Large intestine (tissue), 3 donors: Measurements from ENCODE around the gene RELA. TPM values are rescaled to one million over a fixed set of nuclear protein-coding genes. Genes with fewer than 3 reads are reported as not detected.

Experiments
- DNase-seq, 2 donors: peaks; one replicate each; pipeline versions ENCODE4 v3.0.0 to v3.0.0-alpha.2; 2013
- H3K27ac ChIP-seq: one replicate; pipeline ENCODE4 v1.5.1; 2013; ENCODE audit warnings: low read length
- H3K27me3 ChIP-seq: 2 replicates; pipeline ENCODE4 v1.6.1; 2013; ENCODE audit warnings: low read length; ENCODE audit not compliant: control insufficient read depth, insufficient read depth
- H3K36me3 ChIP-seq: 2 replicates; pipeline ENCODE4 v1.6.1; 2013; ENCODE audit warnings: low read length; ENCODE audit not compliant: control insufficient read depth, insufficient read depth
- H3K4me1 ChIP-seq: one replicate; pipeline ENCODE4 v1.6.1; 2013; ENCODE audit warnings: low read length; ENCODE audit not compliant: control insufficient read depth, insufficient read depth
- H3K4me3 ChIP-seq: one replicate; pipeline ENCODE4 v1.5.1; 2013; ENCODE audit warnings: low read length
- H3K9me3 ChIP-seq: one replicate; pipeline ENCODE4 v1.6.1; 2013; ENCODE audit warnings: mild to moderate bottlenecking, low read depth, low read length, moderate library complexity; ENCODE audit not compliant: control insufficient read depth
- WGBS: methylation state at CpG from one replicate; pipeline ENCODE4 v1.1.5; 2013; ENCODE audit warnings: low lambda C conversion rate; ENCODE audit not compliant: insufficient coverage; 5-methylcytosine and 5-hydroxymethylcytosine counted together
- polyA plus RNA-seq: library from polyadenylated mRNA; unstranded; fragments of 120-200 nt; gene quantifications from one replicate; pipeline ENCODE4 v1.2.1, GENCODE V29; 2013

Gene RELA
- polyA plus RNA-seq, 1 donor: 53.8 TPM

GRCh38 chr11:65619281-65619928 is 43.3 kb downstream of the RELA start:
- Histone ChIP-seq H3K4me1 (peaks cover 10% of the 10 kb centered on the region), H3K27ac (no peak overlapping the region), H3K4me3 (no peak overlapping the region), H3K36me3 (peaks cover 69% of the 10 kb centered on the region), H3K9me3 (no peaks in the 10 kb centered on the region), H3K27me3 (no peaks in the 10 kb centered on the region)
- no peak for DNase-seq
- WGBS: no CpG with 5 or more reads among the region's 29 CpGs

- DNase-seq: no peak
- Histone ChIP-seq H3K27ac (no peak overlapping the region), H3K4me1 (peaks cover 10% of the 10 kb centered on the region), H3K9me3 (no peaks in the 10 kb centered on the region), H3K4me3 (no peak overlapping the region), H3K36me3 (peaks cover 63% of the 10 kb centered on the region), H3K27me3 (no peaks in the 10 kb centered on the region)
- WGBS: no CpG with 5 or more reads among the region's 14 CpGs
Observed at GRCh38 chr11:65618763-65619162, 44.0 kb downstream of the RELA start.

GRCh38 chr11:65617990-65618751 is 44.5 kb downstream of the RELA start:
- no peaks in the 10 kb centered on the region for H3K27me3 ChIP-seq

GRCh38 chr11:65617136-65617850 is 45.4 kb downstream of the RELA start:
- WGBS: no CpG with 5 or more reads among the region's 17 CpGs
- Histone ChIP-seq H3K4me3 (peak overlapping the region; percentile 88), H3K36me3 (peaks cover 60% of the 10 kb centered on the region), H3K27ac (no peak overlapping the region), H3K27me3 (no peaks in the 10 kb centered on the region), H3K9me3 (no peaks in the 10 kb centered on the region), H3K4me1 (peaks cover 23% of the 10 kb centered on the region)
- DNase-seq: no peak

More at GRCh38 chr11:65617990-65618751, 44.5 kb downstream of the RELA start:
- DNase-seq: no peak
- no peak overlapping the region for H3K4me3 ChIP-seq
- H3K36me3 ChIP-seq: peaks cover 57% of the 10 kb centered on the region
- H3K27ac ChIP-seq: no peak overlapping the region
- H3K9me3 ChIP-seq: no peaks in the 10 kb centered on the region
- no CpG with 5 or more reads among the region's 33 CpGs for WGBS
- H3K4me1 ChIP-seq: peaks cover 14% of the 10 kb centered on the region

- DNase-seq: no peak
- no CpG with 5 or more reads among the region's 10 CpGs for WGBS
Observed at GRCh38 chr11:65616575-65617001, 46.1 kb downstream of the RELA start.

GRCh38 chr11:65615950-65616574 is 46.7 kb downstream of the RELA start:
- H3K27ac ChIP-seq: peak overlapping the region; percentile 75
- H3K4me1 ChIP-seq: peaks cover 34% of the 10 kb centered on the region
- no peaks in the 10 kb centered on the region for H3K9me3 ChIP-seq
- WGBS: no CpG with 5 or more reads among the region's 50 CpGs
- H3K4me3 ChIP-seq: peak overlapping the region; percentile 88
- peak in 1 of 2 donors; percentile 46 for DNase-seq
- H3K36me3 ChIP-seq: peaks cover 57% of the 10 kb centered on the region
- H3K27me3 ChIP-seq: no peaks in the 10 kb centered on the region

More at GRCh38 chr11:65616575-65617001, 46.1 kb downstream of the RELA start:
- Histone ChIP-seq H3K4me3 (peak overlapping the region; percentile 88), H3K4me1 (peaks cover 29% of the 10 kb centered on the region), H3K36me3 (peaks cover 59% of the 10 kb centered on the region), H3K27ac (no peak overlapping the region), H3K9me3 (no peaks in the 10 kb centered on the region), H3K27me3 (no peaks in the 10 kb centered on the region)

- Histone ChIP-seq H3K4me3 (peak within 1 kb of the TSS; percentile 98), H3K4me1 (peaks cover 41% of the 10 kb centered on the region), H3K27me3 (no peaks in the 10 kb centered on the region), H3K9me3 (no peaks in the 10 kb centered on the region), H3K27ac (peak within 1 kb of the TSS; percentile 99), H3K36me3 (peaks cover 57% of the 10 kb centered on the region)
- whole genome bisulfite sequencing: no CpG with 5 or more reads among the region's 55 CpGs
- peak; percentile 100 for DNase-seq
Observed at GRCh38 chr11:65615229-65615949, 47.3 kb downstream of the RELA start, which contains the start of gene PCNX3. Gene PCNX3 (plus strand): TSS chr11:65615776. CDS start chr11:65616312, 536 bp downstream.

GRCh38 chr11:65613091-65613928 is 49.4 kb downstream of the RELA start:
- no CpG with 5 or more reads among the region's 43 CpGs for WGBS
- no peak for DNase-seq
- peaks cover 52% of the 10 kb centered on the region for H3K36me3 ChIP-seq
- H3K27me3 ChIP-seq: no peaks in the 10 kb centered on the region
- H3K4me1 ChIP-seq: peaks cover 45% of the 10 kb centered on the region
- peak overlapping the region; percentile 98 for H3K4me3 ChIP-seq
- H3K27ac ChIP-seq: peak overlapping the region; percentile 99
- no peaks in the 10 kb centered on the region for H3K9me3 ChIP-seq

GRCh38 chr11:65612691-65613090 is 50.0 kb downstream of the RELA start:
- DNase-seq: no peak
- Histone ChIP-seq H3K36me3 (peaks cover 52% of the 10 kb centered on the region), H3K9me3 (no peaks in the 10 kb centered on the region), H3K27me3 (no peaks in the 10 kb centered on the region), H3K4me3 (peak overlapping the region; percentile 98), H3K27ac (no peak overlapping the region), H3K4me1 (peaks cover 51% of the 10 kb centered on the region)
- no CpG with 5 or more reads among the region's 7 CpGs for whole genome bisulfite sequencing
